Measurements from ENCODE around the gene GSTM4.

Gene GSTM4

DNA sequence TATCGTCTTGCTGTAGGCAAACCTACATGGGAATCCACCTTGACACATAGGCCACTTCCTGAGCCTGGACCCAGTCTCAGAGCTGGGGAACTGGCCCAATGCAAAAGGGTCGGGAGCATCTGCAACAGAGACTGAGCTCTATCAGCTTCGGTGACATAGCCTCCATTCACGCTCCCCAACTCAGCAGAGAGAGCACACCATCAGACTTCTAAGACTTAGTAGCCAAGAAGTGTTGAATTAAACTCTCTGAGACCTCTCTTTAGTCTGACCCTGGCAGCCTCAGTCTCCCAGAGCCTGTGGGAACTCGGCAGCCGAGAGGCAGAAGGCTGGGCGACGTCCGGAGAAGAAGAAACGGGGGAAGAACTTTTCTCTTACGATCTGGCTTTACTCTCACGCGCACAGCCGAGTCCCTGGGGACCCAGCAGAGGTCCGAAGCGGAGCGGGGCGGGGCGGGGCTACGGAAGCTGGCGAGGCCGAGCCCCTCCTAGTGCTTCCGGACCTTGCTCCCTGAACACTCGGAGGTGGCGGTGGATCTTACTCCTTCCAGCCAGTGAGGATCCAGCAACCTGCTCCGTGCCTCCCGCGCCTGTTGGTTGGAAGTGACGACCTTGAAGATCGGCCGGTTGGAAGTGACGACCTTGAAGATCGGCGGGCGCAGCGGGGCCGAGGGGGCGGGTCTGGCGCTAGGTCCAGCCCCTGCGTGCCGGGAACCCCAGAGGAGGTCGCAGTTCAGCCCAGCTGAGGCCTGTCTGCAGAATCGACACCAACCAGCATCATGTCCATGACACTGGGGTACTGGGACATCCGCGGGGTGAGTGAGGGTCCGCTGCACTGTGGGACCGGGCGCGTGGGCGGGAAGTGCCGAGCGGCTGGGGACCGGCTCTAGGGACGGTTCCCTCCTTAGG lies at the start of gene GSTM4:
Gene GSTM4, plus strand, starts transcription at position 485 of the 905 bp plus-strand sequence. Its CDS starts 291 bp downstream, at position 776.
- no peak within 1 kb of the TSS for H3K27ac ChIP-seq (ENCODE audit: low read depth, low read length, poor library complexity, severe bottlenecking)
- no peaks in the 10 kb centered on the region for H3K9me2 ChIP-seq (ENCODE audit: low read depth, low read length)

DNA sequence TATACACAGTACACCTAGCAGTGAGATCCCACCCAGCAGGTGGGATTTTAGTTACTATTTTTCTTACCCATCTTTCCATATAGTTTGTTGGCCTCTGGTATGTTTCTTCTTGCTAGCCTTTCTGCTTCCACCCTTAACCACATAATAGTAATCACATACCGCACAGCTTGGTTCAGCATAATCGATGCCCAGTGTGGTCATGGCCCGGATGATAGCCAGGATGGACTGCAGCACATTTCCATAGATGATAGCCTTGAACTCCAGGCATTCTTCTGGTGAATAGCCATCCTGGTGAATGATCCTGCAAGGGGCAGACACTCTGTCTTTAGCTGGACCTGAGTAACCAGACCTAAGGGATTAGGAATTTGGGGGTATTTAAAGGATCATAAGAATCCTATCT lies 46.0 kb upstream of the GSTM4 start:
- TF ChIP-seq EZH2 (IDR thresholded peaks at IDR 0.05; ENCODE audit: borderline replicate concordance, low read length) = no peak
- TF ChIP-seq, protein P1, sequence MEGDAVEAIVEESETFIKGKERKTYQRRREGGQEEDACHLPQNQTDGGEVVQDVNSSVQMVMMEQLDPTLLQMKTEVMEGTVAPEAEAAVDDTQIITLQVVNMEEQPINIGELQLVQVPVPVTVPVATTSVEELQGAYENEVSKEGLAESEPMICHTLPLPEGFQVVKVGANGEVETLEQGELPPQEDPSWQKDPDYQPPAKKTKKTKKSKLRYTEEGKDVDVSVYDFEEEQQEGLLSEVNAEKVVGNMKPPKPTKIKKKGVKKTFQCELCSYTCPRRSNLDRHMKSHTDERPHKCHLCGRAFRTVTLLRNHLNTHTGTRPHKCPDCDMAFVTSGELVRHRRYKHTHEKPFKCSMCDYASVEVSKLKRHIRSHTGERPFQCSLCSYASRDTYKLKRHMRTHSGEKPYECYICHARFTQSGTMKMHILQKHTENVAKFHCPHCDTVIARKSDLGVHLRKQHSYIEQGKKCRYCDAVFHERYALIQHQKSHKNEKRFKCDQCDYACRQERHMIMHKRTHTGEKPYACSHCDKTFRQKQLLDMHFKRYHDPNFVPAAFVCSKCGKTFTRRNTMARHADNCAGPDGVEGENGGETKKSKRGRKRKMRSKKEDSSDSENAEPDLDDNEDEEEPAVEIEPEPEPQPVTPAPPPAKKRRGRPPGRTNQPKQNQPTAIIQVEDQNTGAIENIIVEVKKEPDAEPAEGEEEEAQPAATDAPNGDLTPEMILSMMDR (IDR thresholded peaks at IDR 0.05; ENCODE audit: low read length) = no peak
- Histone ChIP-seq H3K4me1 (ENCODE audit: insufficient read depth, low read length, severe bottlenecking) (no peaks in the 10 kb centered on the region), H3K4me3 (ENCODE audit: low read depth, low read length, poor library complexity, severe bottlenecking) (no peak overlapping the region), H2AFZ (ENCODE audit: low read length) (no peak overlapping the region), H3K9me3 (ENCODE audit: low read length) (no peaks in the 10 kb centered on the region), H3K9ac (ENCODE audit: low read length) (no peak overlapping the region), H4K20me1 (ENCODE audit: insufficient read depth, low read length) (no peaks in the 10 kb centered on the region), H3K79me2 (ENCODE audit: insufficient read depth, low read length) (no peaks in the 10 kb centered on the region), H3K9me2 (ENCODE audit: low read depth, low read length) (no peaks in the 10 kb centered on the region), H3K36me3 (ENCODE audit: insufficient read depth, low read length) (no peaks in the 10 kb centered on the region), H3K27me3 (ENCODE audit: insufficient read depth, low read length) (no peaks in the 10 kb centered on the region), H3K27ac (ENCODE audit: low read depth, low read length, poor library complexity, severe bottlenecking) (no peak overlapping the region), H3K4me2 (ENCODE audit: low read length) (no peak overlapping the region), H3F3A (ENCODE audit: insufficient read depth, low read length) (no peaks in the 10 kb centered on the region)

More for the DNA sequence above, at the start of gene GSTM4:
- H3K79me2 ChIP-seq (ENCODE audit: insufficient read depth, low read length) = no peaks in the 10 kb centered on the region
- no peaks in the 10 kb centered on the region for H4K20me1 ChIP-seq (ENCODE audit: insufficient read depth, low read length)
- H3K9me3 ChIP-seq (ENCODE audit: low read length) = no peaks in the 10 kb centered on the region
- TF ChIP-seq EZH2 (IDR thresholded peaks at IDR 0.05; ENCODE audit: borderline replicate concordance, low read length) = no peak
- TF ChIP-seq, protein P1 (IDR thresholded peaks at IDR 0.05; ENCODE audit: low read length) = peak; percentile 9; the same call in 1 of the 2 replicates
- H3F3A ChIP-seq (ENCODE audit: insufficient read depth, low read length) = no peaks in the 10 kb centered on the region
- 0 out of 2 replicates have a peak within 1 kb of the TSS, but pooled peaks have one; percentile 4 for H2AFZ ChIP-seq (ENCODE audit: low read length)
- H3K4me1 ChIP-seq (ENCODE audit: insufficient read depth, low read length, severe bottlenecking) = peaks cover 13% of the 10 kb centered on the region
- H3K9ac ChIP-seq (ENCODE audit: low read length) = peak within 1 kb of the TSS; percentile 66
- H3K27me3 ChIP-seq (ENCODE audit: insufficient read depth, low read length) = 0 out of 2 replicates have a peak, but pooled peaks cover 8% of the 10 kb centered on the region
- H3K36me3 ChIP-seq (ENCODE audit: insufficient read depth, low read length) = no peaks in the 10 kb centered on the region
- peak within 1 kb of the TSS; percentile 68 for H3K4me3 ChIP-seq (ENCODE audit: low read depth, low read length, poor library complexity, severe bottlenecking)
- peak within 1 kb of the TSS; percentile 77 for H3K4me2 ChIP-seq (ENCODE audit: low read length)

DNA sequence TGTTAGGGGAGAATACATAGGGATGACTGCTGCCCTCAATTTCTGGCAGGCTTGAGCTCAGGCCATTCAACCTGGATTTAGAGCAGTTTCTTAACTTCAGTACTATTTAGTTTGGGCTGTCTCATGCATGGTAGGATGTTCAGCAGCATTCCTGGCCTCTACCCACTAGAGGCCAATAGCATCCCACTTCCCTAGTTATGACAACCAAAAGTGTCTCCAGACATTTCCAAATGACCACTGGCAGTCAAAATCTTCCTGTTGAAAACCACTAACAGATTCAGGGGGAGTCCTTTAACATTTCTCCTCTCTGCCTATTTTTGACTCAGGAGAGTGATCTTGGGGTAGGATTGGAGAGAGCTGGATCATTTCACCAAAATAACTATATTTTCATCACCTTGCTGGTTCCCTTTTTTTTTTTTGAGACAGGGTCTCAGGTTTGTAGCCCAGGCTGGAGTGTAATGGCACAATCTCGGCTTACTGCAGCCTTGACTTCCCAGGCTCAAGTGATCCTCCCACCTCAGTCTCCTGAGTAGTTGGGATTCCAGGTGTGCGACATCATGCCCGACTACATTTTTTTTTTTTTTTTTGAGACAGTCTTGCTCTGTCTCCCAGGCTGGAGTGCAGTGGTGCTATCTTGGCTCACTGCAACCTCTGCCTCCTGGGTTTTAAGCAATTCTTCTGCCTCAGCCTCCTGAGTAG lies 45.1 kb upstream of the GSTM4 start:
- H3K36me3 ChIP-seq (ENCODE audit: insufficient read depth, low read length) = no peaks in the 10 kb centered on the region
- TF ChIP-seq, protein P1 (IDR thresholded peaks at IDR 0.05; ENCODE audit: low read length) = no peak
- no peak for TF ChIP-seq EZH2 (IDR thresholded peaks at IDR 0.05; ENCODE audit: borderline replicate concordance, low read length)
- no peaks in the 10 kb centered on the region for H3K9me3 ChIP-seq (ENCODE audit: low read length)
- no peaks in the 10 kb centered on the region for H3K79me2 ChIP-seq (ENCODE audit: insufficient read depth, low read length)
- no peak overlapping the region for H3K27ac ChIP-seq (ENCODE audit: low read depth, low read length, poor library complexity, severe bottlenecking)
- H4K20me1 ChIP-seq (ENCODE audit: insufficient read depth, low read length) = no peaks in the 10 kb centered on the region
- no peaks in the 10 kb centered on the region for H3F3A ChIP-seq (ENCODE audit: insufficient read depth, low read length)
- no peak overlapping the region for H3K4me2 ChIP-seq (ENCODE audit: low read length)
- no peaks in the 10 kb centered on the region for H3K4me1 ChIP-seq (ENCODE audit: insufficient read depth, low read length, severe bottlenecking)
- H3K9me2 ChIP-seq (ENCODE audit: low read depth, low read length) = no peaks in the 10 kb centered on the region
- no peak overlapping the region for H3K9ac ChIP-seq (ENCODE audit: low read length)
- H3K4me3 ChIP-seq (ENCODE audit: low read depth, low read length, poor library complexity, severe bottlenecking) = no peak overlapping the region
- no peaks in the 10 kb centered on the region for H3K27me3 ChIP-seq (ENCODE audit: insufficient read depth, low read length)
- no peak overlapping the region for H2AFZ ChIP-seq (ENCODE audit: low read length)
